LNCAP (cell line): ENCODE data around the gene SHC3.

Source experiments
- CTCF ChIP-seq: fragments of 450-650 bp; IDR thresholded peaks from 2 replicates; pipeline ENCODE4 v1.5.1; 2017; ENCODE audit warnings: mild to moderate bottlenecking

Gene SHC3

GRCh38 chr9:89135591-89136166, 42.9 kb downstream of the SHC3 start:
- TF ChIP-seq CTCF = no peak

- no peak for TF ChIP-seq CTCF
Observed at GRCh38 chr9:89134709-89135108, 43.9 kb downstream of the SHC3 start.

GRCh38 chr9:89122949-89123348, 55.7 kb downstream of the SHC3 start:
- no peak for TF ChIP-seq CTCF

- no peak for TF ChIP-seq CTCF
Observed at GRCh38 chr9:89120704-89121103, 57.9 kb downstream of the SHC3 start.

GRCh38 chr9:89116805-89117192, 61.8 kb downstream of the SHC3 start:
- TF ChIP-seq CTCF = no peak

- TF ChIP-seq CTCF = no peak
Observed at GRCh38 chr9:89116064-89116804, 62.4 kb downstream of the SHC3 start.

- no peak for TF ChIP-seq CTCF
Observed at GRCh38 chr9:89115426-89115825, 63.2 kb downstream of the SHC3 start.
